GM10266 (cell line): ENCODE results near the gene MLKL.

Experiments
- DNase-seq: peaks from one replicate; pipeline ENCODE4 v3.0.0; 2012; ENCODE audit errors: extremely low spot score
- CTCF ChIP-seq: IDR thresholded peaks from 2 replicates; pipeline ENCODE4 v1.5.1; 2012; ENCODE audit warnings: mild to moderate bottlenecking, low read depth; ENCODE audit not compliant: control insufficient read depth, insufficient read depth; ENCODE audit errors: missing control alignments

The MLKL gene

GRCh38 chr16:74731853-74732477 lies 31.3 kb upstream of the MLKL start:
- no peak for TF ChIP-seq CTCF
- no peak for DNase-seq

GRCh38 chr16:74729783-74730683 lies 29.4 kb upstream of the MLKL start:
- no peak for TF ChIP-seq CTCF
- no peak for DNase-seq

- no peak for TF ChIP-seq CTCF
- DNase-seq = no peak
Observed at GRCh38 chr16:74727903-74728302, 27.2 kb upstream of the MLKL start.

- DNase-seq = no peak
- peak; percentile 34 for TF ChIP-seq CTCF
Observed at GRCh38 chr16:74726716-74727115, 26.1 kb upstream of the MLKL start.

- no peak for TF ChIP-seq CTCF
- DNase-seq = no peak
Observed at GRCh38 chr16:74725651-74726455, 25.2 kb upstream of the MLKL start.

GRCh38 chr16:74724820-74725549 lies 24.3 kb upstream of the MLKL start:
- no peak for TF ChIP-seq CTCF
- DNase-seq = no peak
